ENCODE measurements around the gene UGDH.
"Not testable (repeated sequence)": the region's sequence is repeated elsewhere in the genome, so short reads cannot be mapped to it uniquely, and the experiment has no call there.

The UGDH gene

GRCh38 chr4:39529534-39529933 lies 2.3 kb upstream of the UGDH start:
- no peak for DNase-seq (ENCODE audit: low read depth)

DNA sequence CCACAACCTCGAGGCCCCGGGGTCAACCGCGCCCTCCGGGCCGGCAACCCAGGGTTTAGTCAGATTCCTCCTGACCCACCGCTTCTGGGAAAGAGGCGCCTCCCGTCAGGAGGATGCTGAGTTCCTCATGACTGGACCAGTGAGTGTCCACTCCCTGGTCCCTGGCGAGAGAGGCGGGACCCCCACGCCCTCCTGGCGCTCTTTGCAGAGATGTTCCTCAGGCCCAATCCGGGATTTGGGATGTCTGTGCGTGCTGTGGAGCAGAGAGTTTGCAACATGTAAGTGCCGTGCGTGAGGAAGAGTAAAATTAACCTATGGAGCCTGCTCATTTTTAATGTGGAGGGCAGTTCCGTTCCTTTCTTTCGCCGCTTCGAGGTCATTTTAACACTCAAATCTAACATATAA lies 824 bp upstream of the UGDH start:
- no peak for DNase-seq (ENCODE audit: low read depth)

DNA sequence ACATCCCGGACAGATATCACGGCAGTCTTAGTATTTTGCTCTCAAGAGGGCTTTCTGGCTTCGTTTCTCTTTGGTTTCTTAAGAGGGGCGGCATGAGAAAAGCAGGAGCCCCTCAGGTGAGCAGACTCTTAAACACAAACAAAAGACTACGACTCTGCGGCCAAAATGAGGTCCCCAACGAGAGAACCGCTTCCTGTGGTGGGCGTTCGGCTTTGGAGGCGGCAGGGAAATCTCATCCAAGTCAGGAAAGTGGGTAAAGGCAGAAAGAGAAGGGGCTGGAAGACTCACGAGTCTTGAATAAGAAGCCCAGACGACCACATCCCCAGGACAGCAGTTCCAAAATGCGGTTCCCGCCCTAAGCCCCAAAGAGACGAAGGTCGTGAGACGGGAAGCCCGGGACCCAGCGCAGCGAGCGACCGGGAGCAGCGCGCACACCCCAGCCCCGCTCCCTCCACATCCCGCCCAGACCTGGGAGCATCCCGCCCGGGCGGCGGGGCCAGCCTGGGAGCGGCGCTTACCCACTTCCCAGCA lies 409 bp downstream of the UGDH start:
- no peak for DNase-seq (ENCODE audit: low read depth)

DNA sequence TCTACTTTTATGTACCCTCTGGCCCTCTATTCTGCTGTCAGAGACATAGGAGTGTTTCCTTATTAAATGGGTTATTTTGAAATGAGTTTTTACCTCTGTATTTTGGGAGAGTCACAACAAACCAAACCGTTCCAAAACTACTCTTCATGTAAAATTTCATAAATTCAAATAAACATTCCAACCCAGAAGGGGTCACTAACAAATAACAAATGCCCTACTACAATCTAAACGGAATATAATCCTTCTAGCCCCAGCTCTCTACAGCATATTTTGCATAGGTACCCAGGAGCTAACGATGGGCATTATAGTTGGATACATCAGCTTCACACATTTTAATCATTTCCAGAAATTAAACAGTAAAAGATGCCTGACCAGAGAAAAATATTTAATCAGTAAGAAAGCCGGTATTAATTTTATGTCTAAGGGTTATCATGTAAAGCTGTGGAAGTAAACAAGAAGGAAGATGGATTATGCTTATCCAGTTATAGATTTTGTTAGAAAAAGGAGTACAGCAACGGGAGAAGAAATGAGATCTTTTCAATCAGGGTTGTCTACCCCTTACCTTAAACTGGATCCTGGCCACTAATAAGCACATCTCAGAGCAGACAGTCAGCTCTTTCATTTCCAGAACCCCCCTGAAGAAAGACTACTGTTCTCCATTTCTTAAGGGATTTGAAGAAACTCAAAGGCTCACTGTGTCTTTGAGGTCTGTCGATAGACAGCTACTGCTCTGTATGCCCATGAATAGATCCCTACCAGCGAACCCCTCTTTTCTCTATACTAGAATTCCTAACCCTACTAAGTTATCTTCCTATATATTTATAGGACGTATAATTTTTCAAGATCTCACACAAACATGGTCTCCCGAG lies 1.2 kb downstream of the UGDH start:
- DNase-seq (ENCODE audit: low read depth), result no peak

- DNase-seq (ENCODE audit: low read depth), result no peak
Observed at GRCh38 chr4:39524161-39524957, 2.9 kb downstream of the UGDH start.

- DNase-seq (ENCODE audit: low read depth), result no peak
Observed at GRCh38 chr4:39522068-39522467, 5.2 kb downstream of the UGDH start.

DNA sequence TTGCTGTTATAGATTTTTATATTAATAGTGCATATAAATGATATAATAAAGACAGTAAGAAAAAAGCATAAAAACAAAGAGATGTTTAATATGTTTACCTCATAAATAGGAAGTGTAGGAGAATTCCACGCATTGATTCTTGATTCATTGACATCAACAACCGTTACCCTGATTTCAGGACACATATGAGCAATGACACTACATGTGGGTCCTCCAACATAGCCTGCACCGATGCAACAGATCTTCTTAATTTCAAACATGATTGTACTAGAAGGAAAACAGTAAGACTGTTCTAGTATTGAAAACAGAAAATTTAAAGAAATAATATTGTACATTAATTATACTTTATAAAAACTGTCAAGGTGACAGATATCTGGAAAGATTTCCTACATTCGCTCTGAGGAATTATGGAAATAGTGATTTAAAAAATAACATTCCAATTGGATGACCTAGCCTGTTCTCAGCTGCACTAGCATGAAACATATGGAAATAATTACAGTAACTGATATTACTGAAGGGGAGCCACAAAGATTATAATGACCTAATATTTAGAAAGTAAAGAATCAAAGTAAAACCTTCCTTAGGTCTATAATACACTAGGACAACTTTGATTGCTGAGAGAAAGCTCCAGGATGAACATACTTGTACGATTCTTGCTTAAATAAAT lies 5.9 kb downstream of the UGDH start:
- DNase-seq (ENCODE audit: low read depth), result no peak

DNA sequence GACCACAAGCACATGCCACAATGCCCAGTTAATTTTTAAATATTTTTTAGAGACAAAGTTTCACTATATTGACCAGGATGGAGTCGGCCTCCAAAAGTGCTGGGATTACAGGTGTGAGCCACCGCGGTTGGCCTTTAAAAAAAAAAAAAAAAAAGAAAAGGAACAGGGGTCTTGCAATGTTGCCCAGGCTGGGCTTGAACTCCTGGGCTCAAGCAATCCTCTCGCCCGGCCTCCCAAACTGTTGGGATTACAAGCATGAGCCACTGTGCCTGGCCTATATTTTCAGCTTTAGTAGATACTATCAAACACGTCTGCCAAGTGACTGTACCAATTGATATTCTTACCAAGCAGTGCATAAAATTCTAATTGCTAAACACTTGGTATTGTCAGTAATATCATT lies 8.8 kb downstream of the UGDH start:
- DNase-seq (ENCODE audit: low read depth), result no peak

DNA sequence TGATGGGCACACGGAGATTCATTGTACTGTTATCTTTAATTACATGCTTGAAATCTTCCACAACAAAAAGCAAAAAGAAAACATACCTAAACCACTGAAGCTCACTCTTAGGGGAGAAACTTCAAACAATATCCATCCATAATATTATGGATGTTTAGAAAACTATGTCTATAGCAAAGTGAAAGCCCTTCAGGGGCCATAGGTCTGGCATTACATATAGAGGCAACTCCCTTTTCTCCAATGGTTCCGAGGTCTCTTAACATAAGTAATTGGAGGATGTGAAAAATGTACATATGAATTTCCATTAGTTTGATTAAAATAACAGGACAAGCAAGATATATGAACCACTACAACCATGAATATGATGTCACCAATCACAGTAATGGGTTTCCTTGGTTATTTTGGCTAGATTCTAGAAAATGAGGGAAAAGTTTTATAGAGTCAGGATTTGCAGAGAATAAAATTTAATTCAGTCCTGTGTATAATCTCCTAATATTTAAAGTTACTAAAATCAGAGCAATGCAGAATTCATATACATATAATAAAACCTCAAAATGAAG lies 10.8 kb downstream of the UGDH start:
- no peak for DNase-seq (ENCODE audit: low read depth)

DNA sequence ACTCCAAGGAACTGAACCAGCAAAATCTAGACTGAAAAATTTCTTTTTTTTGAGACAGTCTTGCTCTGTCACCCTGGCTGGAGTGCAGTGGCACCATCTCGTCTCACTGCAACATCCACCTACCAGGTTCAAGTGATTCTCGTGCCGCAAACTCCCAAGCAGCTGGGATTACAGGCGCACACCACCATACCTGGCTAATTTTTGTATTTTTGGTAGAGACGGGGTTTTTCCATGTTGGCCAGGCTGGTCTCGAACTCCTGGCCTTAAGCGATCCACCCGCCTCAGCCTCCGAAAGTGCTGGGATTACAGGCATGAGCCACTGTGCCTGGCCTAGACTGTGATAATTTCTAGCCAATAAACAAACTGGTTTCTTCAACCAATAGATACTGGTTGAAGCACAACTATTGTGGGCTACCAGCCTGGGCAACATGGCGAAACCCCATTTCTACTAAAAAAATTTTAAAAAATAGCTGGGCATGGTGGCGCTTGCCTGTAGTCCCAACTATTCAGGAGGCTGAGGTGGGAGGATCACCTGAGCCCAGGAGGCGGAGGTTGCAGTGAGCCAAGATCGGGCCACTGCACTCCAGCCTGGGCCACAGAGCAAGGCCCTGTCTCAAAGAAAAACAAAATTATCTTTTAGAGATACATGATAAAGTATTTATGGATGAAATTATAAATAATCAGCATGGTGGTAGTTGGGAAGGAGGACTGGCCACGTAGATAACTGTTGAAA lies 11.4 kb downstream of the UGDH start:
- DNase-seq (ENCODE audit: low read depth), result not testable (repeated sequence)

GRCh38 chr4:39514888-39515401 lies 12.3 kb downstream of the UGDH start:
- DNase-seq (ENCODE audit: low read depth), result no peak

- DNase-seq (ENCODE audit: low read depth), result not testable (repeated sequence)
Observed at GRCh38 chr4:39514266-39514665, 13.0 kb downstream of the UGDH start.

GRCh38 chr4:39510348-39510929 lies 16.8 kb downstream of the UGDH start:
- DNase-seq (ENCODE audit: low read depth), result no peak

GRCh38 chr4:39505581-39505980 lies 21.7 kb downstream of the UGDH start:
- DNase-seq (ENCODE audit: low read depth), result no peak

GRCh38 chr4:39504538-39504937 lies 22.7 kb downstream of the UGDH start:
- no peak for DNase-seq (ENCODE audit: low read depth)

DNA sequence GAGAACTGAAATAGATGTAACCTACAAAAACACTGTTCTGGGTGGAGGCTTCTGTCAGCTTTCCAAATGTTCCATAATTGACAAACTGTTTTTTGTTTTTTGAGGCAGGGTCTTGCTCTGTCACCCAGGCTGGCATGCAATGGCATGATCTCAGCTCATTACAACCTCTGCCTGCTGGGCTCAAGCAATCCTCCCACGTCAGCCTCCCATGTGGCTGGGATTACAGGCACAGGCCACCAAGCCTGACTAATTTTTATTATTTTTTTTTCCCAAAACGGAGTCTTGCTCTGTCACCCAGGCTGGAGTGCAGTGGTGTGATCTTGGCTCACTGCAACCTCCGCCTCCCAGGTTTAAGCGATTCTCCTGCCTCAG lies 24.6 kb downstream of the UGDH start:
- not testable (repeated sequence) for DNase-seq (ENCODE audit: low read depth)

DNA sequence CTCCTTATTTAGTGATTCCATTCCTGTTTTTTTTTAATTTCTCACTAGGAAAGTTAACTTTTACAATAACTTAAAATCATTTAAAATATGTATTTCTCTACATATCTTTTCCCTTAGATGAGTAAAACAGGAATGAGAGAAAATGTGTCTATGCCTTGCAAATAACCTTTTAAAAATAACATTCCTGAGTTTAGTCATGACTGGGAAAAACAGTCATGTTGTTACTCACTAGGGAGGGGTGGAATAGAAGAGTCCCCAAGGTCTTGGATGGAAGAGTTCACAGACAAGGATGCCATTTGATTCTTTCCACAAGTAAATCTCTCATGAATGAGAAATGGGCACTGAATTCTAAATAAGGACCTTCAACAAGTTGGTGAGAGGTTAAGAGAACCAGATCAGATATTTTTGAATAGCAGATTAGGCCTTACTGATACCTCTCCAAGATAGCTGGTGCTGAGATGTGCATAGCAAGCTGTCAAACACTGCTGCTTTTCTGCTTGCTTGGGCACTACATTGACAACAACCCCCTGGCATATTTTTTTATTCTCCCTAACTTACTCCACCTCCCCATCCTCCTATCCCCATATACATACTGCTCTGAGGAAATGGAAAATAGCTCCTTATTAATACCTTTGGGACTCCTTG lies 25.1 kb downstream of the UGDH start:
- DNase-seq (ENCODE audit: low read depth), result no peak

- no peak for DNase-seq (ENCODE audit: low read depth)
Observed at GRCh38 chr4:39498727-39499020, 28.6 kb downstream of the UGDH start.

DNA sequence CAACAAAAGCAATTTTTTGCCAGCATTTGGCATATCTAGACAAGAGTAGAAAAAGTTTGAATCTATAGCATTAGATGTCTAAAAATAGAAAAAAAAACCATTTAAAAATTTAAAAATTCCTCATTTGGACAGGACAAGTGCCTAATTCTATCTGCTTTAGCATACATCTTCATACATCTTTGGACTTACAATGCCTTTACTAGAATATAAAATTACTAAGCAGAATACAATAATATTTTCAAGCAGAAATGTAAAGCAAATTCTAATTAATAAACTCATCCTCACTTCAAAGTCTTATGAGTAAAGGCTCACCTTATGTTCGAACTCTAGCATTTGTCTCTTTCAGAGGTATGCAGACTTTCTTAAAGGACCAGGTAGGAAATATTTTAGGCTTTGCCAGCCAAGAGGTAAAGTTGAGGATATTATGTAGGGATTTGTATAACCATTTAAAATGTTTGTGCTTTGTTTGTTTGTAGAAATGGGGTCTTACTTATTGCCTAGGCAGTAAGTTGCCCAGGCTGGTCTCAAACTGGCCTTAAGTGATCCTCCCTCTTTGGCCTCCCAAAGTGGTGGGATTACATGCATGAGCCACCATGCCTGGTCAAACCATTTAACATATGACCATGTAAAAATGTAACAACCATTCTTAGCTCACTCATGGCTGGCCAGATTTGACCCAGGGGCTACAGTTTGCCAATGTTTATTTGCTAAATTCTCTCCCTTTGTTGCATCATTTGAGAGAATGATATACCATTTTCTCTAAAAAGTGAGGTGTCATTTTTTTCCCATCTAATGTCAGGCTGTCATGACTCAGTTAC lies 29.1 kb downstream of the UGDH start:
- no peak for DNase-seq (ENCODE audit: low read depth)
